MCF 10A (cell line): Measurements from ENCODE around the gene CSF3. TPM values are rescaled to one million over a fixed set of nuclear protein-coding genes. Genes with fewer than 3 reads are reported as not detected.

Experiments used
- Bru-seq: library from RNA; stranded (reverse); fragments of 400-500 nt; gene quantifications from one replicate; lab custom pipeline; 2021; lab: Mats Ljungman, UMichigan
- BruChase-seq, 2 experiments: library from RNA; stranded (reverse); fragments of 400-500 nt; gene quantifications; one replicate each; lab custom pipeline; 2021; lab: Mats Ljungman, UMichigan
- BruUV-seq: library from RNA; stranded (reverse); fragments of 400-500 nt; replicated peaks from 2 replicates; lab custom pipeline; 2021; lab: Mats Ljungman, UMichigan
- CTCF ChIA-PET: fragments of 300-600 bp; sonication (Branson Sonifier 250); formaldehyde crosslinking; extraction: SDS; loops from one replicate; lab custom pipeline; 2021; ENCODE audit warnings: antibody characterized with exemption, inconsistent platforms; lab: Yijun Ruan, JAX
- POLR2A ChIA-PET: fragments of 300-600, 350-650 bp; sonication (Branson Sonifier 250); formaldehyde crosslinking; extraction: SDS; loops from one replicate; lab custom pipeline; 2020; ENCODE audit warnings: antibody characterized with exemption, inconsistent platforms; lab: Yijun Ruan, JAX
- DNase-seq: peaks from one replicate; pipeline ENCODE4 v3.0.0-alpha.2; 2018; ENCODE audit not compliant: unreplicated experiment
- H3K27ac Mint-ChIP-seq: one replicate; pipeline ENCODE4 v1.8.0; 2022; ENCODE audit warnings: mild to moderate bottlenecking, low read depth, mixed read lengths; ENCODE audit not compliant: unreplicated experiment
- H3K27me3 Mint-ChIP-seq: one replicate; pipeline ENCODE4 v1.8.0; 2022; ENCODE audit warnings: mixed read lengths; ENCODE audit not compliant: insufficient read depth, unreplicated experiment
- H3K36me3 Mint-ChIP-seq: one replicate; pipeline ENCODE4 v1.8.0; 2022; ENCODE audit warnings: mild to moderate bottlenecking, moderate library complexity, mixed read lengths; ENCODE audit not compliant: insufficient read depth, unreplicated experiment
- H3K4me1 Mint-ChIP-seq: one replicate; pipeline ENCODE4 v1.8.0; 2022; ENCODE audit warnings: mixed read lengths; ENCODE audit not compliant: insufficient read depth, unreplicated experiment
- H3K4me3 Mint-ChIP-seq: one replicate; pipeline ENCODE4 v1.8.0; 2022; ENCODE audit warnings: mild to moderate bottlenecking, moderate library complexity, mixed read lengths; ENCODE audit not compliant: unreplicated experiment
- H3K9me3 Mint-ChIP-seq: one replicate; pipeline ENCODE4 v1.8.0; 2022; ENCODE audit warnings: mixed read lengths; ENCODE audit not compliant: unreplicated experiment
- CTCF ChIP-seq: fragments of 200-600 bp; IDR thresholded peaks from one replicate; pipeline ENCODE4 v1.8.0; 2022; ENCODE audit warnings: antibody characterized with exemption, mild to moderate bottlenecking; ENCODE audit not compliant: unreplicated experiment
- intact Hi-C: fragments of 100-400 bp; cut with micrococcal nuclease; formaldehyde crosslinking; loops from 2 replicates; pipeline ENCODE4 v1.14.1; 2022
- long read RNA-seq: library from polyadenylated mRNA; stranded (forward); transcript quantifications from one replicate; pipeline ENCODE4 v2.0.0, GENCODE V29; 2022
- total RNA-seq: library from RNA; stranded (reverse); gene quantifications from 2 replicates; pipeline ENCODE4 v1.2.3, GENCODE V29; 2022

Gene CSF3
- total RNA-seq (9.6 and 17.1 TPM in 2 replicates), Bru-seq, nascent RNA (percentile 66 among the genes with signal in this experiment), BruChase-seq, experiment 1, labeled RNA remaining after a 6-hour chase (percentile 58 among the genes with signal in this experiment), BruChase-seq, experiment 2, labeled RNA remaining after a 2-hour chase (percentile 65 among the genes with signal in this experiment)
- long read RNA-seq, transcript CSF3-204 (5 exons, 1,583 nt): major isoform, 13 of 23 reads
- long read RNA-seq, partial matches to known transcripts: 5 of 23 reads
- long read RNA-seq, other reads (novel, unspliced or antisense): 2 of 23 reads

DNA sequence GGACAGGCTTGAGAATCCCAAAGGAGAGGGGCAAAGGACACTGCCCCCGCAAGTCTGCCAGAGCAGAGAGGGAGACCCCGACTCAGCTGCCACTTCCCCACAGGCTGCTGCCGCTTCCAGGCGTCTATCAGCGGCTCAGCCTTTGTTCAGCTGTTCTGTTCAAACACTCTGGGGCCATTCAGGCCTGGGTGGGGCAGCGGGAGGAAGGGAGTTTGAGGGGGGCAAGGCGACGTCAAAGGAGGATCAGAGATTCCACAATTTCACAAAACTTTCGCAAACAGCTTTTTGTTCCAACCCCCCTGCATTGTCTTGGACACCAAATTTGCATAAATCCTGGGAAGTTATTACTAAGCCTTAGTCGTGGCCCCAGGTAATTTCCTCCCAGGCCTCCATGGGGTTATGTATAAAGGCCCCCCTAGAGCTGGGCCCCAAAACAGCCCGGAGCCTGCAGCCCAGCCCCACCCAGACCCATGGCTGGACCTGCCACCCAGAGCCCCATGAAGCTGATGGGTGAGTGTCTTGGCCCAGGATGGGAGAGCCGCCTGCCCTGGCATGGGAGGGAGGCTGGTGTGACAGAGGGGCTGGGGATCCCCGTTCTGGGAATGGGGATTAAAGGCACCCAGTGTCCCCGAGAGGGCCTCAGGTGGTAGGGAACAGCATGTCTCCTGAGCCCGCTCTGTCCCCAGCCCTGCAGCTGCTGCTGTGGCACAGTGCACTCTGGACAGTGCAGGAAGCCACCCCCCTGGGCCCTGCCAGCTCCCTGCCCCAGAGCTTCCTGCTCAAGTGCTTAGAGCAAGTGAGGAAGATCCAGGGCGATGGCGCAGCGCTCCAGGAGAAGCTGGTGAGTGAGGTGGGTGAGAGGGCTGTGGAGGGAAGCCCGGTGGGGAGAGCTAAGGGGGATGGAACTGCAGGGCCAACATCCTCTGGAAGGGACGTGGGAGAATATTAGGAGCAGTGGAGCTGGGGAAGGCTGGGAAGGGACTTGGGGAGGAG, at the start of gene CSF3:
TSS of gene CSF3 (plus strand) at position 436 of the 993 bp plus-strand sequence. CDS start at position 471, 35 bp downstream.
- Mint-ChIP-seq H3K27ac (peak within 1 kb of the TSS; percentile 39), H3K27me3 (no peaks in the 10 kb centered on the region), H3K36me3 (peaks cover 20% of the 10 kb centered on the region), H3K4me1 (peaks cover 35% of the 10 kb centered on the region), H3K9me3 (no peaks in the 10 kb centered on the region), H3K4me3 (peak within 1 kb of the TSS; percentile 65)
- CTCF ChIA-PET: interaction anchor here (0.6 to 10.7 kb wide), 13 partner anchors 7 to 807 kb away, joined by 3 to 237 read pairs (median 6); no protein-coding TSS in a partner anchor
- intact Hi-C loops: no loop called here
- peak; percentile 92 for DNase-seq
- POLR2A ChIA-PET: interaction anchor here (0.7 to 8.1 kb wide), 14 partner anchors 7 to 165 kb away, joined by 3 to 164 read pairs (median 4); partner anchors contain the start of genes CASC3, MED24, NR1D1 and PSMD3
- TF ChIP-seq CTCF: no peak
- no TSS peak for BruUV-seq

GRCh38 chr17:39966771-39967170, 48.5 kb upstream of the CSF3 start:
- Mint-ChIP-seq H3K27ac (no peak overlapping the region), H3K4me3 (no peak overlapping the region), H3K9me3 (no peaks in the 10 kb centered on the region), H3K27me3 (peaks cover 36% of the 10 kb centered on the region), H3K36me3 (no peaks in the 10 kb centered on the region), H3K4me1 (peaks cover 12% of the 10 kb centered on the region)
- ChIA-PET POLR2A (no interaction called here), CTCF (no interaction called here)
- BruUV-seq: no TSS peak
- no peak for TF ChIP-seq CTCF
- intact Hi-C loops: no loop called here
- DNase-seq: no peak

DNA sequence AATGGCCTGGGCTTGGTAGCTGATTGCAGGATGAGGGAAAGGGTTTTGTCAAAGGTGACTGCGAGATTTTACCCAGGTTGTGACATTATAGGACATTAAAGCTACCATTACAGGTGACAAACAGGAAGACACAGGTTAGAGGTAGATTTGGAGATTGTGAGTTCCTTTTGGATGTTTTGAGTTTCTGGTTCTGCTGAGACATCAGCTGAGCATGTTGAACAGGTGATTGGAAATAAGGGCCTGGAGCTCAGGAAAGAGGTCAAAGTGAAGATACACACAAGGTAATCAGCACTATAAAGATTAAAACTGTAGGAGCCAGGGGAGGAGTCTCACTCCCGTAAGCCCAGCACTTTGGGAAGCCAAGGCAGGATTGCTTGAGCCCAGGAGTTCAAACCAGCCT, 46.5 kb upstream of the CSF3 start:
- H3K36me3 Mint-ChIP-seq: no peaks in the 10 kb centered on the region
- no TSS peak for BruUV-seq
- H3K9me3 Mint-ChIP-seq: no peaks in the 10 kb centered on the region
- peaks cover 45% of the 10 kb centered on the region for H3K27me3 Mint-ChIP-seq
- intact Hi-C loops: no loop called here
- DNase-seq: no peak
- peaks cover 10% of the 10 kb centered on the region for H3K4me1 Mint-ChIP-seq
- POLR2A ChIA-PET: interaction anchor here (1.2 to 1.7 kb wide), 2 partner anchors 10 to 12 kb away, joined by 4 to 8 read pairs; partner anchors contain the start of gene PSMD3
- no peak overlapping the region for H3K4me3 Mint-ChIP-seq
- CTCF ChIA-PET: interaction anchor here (1.0 to 1.2 kb wide), 3 partner anchors 11 to 347 kb away, joined by 3 to 5 read pairs (median 3); no protein-coding TSS in a partner anchor
- no peak for TF ChIP-seq CTCF
- H3K27ac Mint-ChIP-seq: no peak overlapping the region
